Measurements from ENCODE around the gene MKRN2OS. TPM values are rescaled to one million over a fixed set of nuclear protein-coding genes. Genes with fewer than 3 reads are reported as not detected.

The MKRN2OS gene
- total RNA-seq, 2 experiments from 2014 or later: not detected

- intact Hi-C loops (cut with micrococcal nuclease; ENCODE audit: unreplicated experiment): no loop called here
- Histone ChIP-seq H3K79me2 (ENCODE audit: insufficient read depth, low read depth, low read length) (no peaks in the 10 kb centered on the region), H3K4me3 (ENCODE audit: low read depth, low read length, poor library complexity, severe bottlenecking) (no peak overlapping the region), H4K20me1 (ENCODE audit: insufficient read depth, low read length) (no peaks in the 10 kb centered on the region; the same call in 1 of the 2 replicates), H3K36me3 (ENCODE audit: insufficient read depth, low read length) (peaks cover 88% of the 10 kb centered on the region), H3K4me2 (ENCODE audit: low read length) (no peak overlapping the region), H3K9me2 (ENCODE audit: insufficient read depth, low read length) (no peaks in the 10 kb centered on the region), H2AFZ (ENCODE audit: low read length) (no peak overlapping the region), H3K9me3 (ENCODE audit: low read length) (no peaks in the 10 kb centered on the region), H3K4me1 (ENCODE audit: insufficient read depth, low read length, poor library complexity, severe bottlenecking) (no peaks in the 10 kb centered on the region), H3K27ac (ENCODE audit: low read depth, low read length, poor library complexity, severe bottlenecking) (no peak overlapping the region)
- no TSS peak for BruUV-seq (replicated peaks)
- DNase-seq (ENCODE audit: low spot score): no peak
- ChIA-PET POLR2A (no interaction called here), CTCF (ENCODE audit: unreplicated experiment) (no interaction called here)
- TF ChIP-seq, protein P1, sequence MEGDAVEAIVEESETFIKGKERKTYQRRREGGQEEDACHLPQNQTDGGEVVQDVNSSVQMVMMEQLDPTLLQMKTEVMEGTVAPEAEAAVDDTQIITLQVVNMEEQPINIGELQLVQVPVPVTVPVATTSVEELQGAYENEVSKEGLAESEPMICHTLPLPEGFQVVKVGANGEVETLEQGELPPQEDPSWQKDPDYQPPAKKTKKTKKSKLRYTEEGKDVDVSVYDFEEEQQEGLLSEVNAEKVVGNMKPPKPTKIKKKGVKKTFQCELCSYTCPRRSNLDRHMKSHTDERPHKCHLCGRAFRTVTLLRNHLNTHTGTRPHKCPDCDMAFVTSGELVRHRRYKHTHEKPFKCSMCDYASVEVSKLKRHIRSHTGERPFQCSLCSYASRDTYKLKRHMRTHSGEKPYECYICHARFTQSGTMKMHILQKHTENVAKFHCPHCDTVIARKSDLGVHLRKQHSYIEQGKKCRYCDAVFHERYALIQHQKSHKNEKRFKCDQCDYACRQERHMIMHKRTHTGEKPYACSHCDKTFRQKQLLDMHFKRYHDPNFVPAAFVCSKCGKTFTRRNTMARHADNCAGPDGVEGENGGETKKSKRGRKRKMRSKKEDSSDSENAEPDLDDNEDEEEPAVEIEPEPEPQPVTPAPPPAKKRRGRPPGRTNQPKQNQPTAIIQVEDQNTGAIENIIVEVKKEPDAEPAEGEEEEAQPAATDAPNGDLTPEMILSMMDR (conservative IDR thresholded peaks at IDR 0.05; ENCODE audit: low read length): no peak
- TF ChIP-seq EZH2phosphoT487 (IDR thresholded peaks at IDR 0.05; ENCODE audit: borderline replicate concordance, low read depth, low read length): no peak
Observed at GRCh38 chr3:12591456-12591855, 46.2 kb upstream of the MKRN2OS start.

GRCh38 chr3:12590096-12590495 lies 44.8 kb upstream of the MKRN2OS start:
- peaks cover 89% of the 10 kb centered on the region for H3K36me3 ChIP-seq (ENCODE audit: insufficient read depth, low read length)
- CTCF ChIA-PET (ENCODE audit: unreplicated experiment): no interaction called here

More at GRCh38 chr3:12590096-12590495, 44.8 kb upstream of the MKRN2OS start:
- H4K20me1 ChIP-seq (ENCODE audit: insufficient read depth, low read length): no peaks in the 10 kb centered on the region; the same call in 1 of the 2 replicates
- H3K4me2 ChIP-seq (ENCODE audit: low read length): no peak overlapping the region
- H3K9me3 ChIP-seq (ENCODE audit: low read length): no peaks in the 10 kb centered on the region
- H3K9me2 ChIP-seq (ENCODE audit: insufficient read depth, low read length): no peaks in the 10 kb centered on the region
- H3K4me3 ChIP-seq (ENCODE audit: low read depth, low read length, poor library complexity, severe bottlenecking): no peak overlapping the region
- POLR2A ChIA-PET: interaction anchor here (0.7 kb wide), 1 partner anchor 70 kb away, joined by 6 read pairs; no protein-coding TSS in a partner anchor
- no peak overlapping the region for H2AFZ ChIP-seq (ENCODE audit: low read length)
- no peak overlapping the region for H3K27ac ChIP-seq (ENCODE audit: low read depth, low read length, poor library complexity, severe bottlenecking)
- no TSS peak for BruUV-seq (replicated peaks)
- intact Hi-C loops (cut with micrococcal nuclease; ENCODE audit: unreplicated experiment): no loop called here
- TF ChIP-seq EZH2phosphoT487 (IDR thresholded peaks at IDR 0.05; ENCODE audit: borderline replicate concordance, low read depth, low read length): no peak
- TF ChIP-seq, protein P1 (conservative IDR thresholded peaks at IDR 0.05; ENCODE audit: low read length): no peak
- no peaks in the 10 kb centered on the region for H3K4me1 ChIP-seq (ENCODE audit: insufficient read depth, low read length, poor library complexity, severe bottlenecking)
- no peaks in the 10 kb centered on the region for H3K79me2 ChIP-seq (ENCODE audit: insufficient read depth, low read depth, low read length)
- DNase-seq (ENCODE audit: low spot score): no peak

All from OCI-LY7 (cell line).